HFF-Myc (cell line): ENCODE data around the gene KRT4.

Experiments
- DNase-seq: peaks from one replicate; pipeline ENCODE4 v3.0.0-alpha.2; 2011; ENCODE audit warnings: low read depth; ENCODE audit errors: extremely low read depth
- H3K4me3 ChIP-seq: replicated peaks from 2 replicates; pipeline ENCODE4 v1.5.1; 2011; ENCODE audit warnings: low read depth, mild to moderate bottlenecking, control low read depth, low read length
- CTCF ChIP-seq: IDR thresholded peaks from 2 replicates; pipeline ENCODE4 v1.5.1; 2012; ENCODE audit warnings: mild to moderate bottlenecking, low read depth, low read length, control low read depth; ENCODE audit errors: missing control alignments

KRT4 gene

GRCh38 chr12:52771505-52771904, 42.4 kb downstream of the KRT4 start:
- DNase-seq, result no peak
- TF ChIP-seq CTCF, result no peak
- H3K4me3 ChIP-seq, result no peak overlapping the region

GRCh38 chr12:52771088-52771487, 42.8 kb downstream of the KRT4 start:
- TF ChIP-seq CTCF, result no peak

DNA sequence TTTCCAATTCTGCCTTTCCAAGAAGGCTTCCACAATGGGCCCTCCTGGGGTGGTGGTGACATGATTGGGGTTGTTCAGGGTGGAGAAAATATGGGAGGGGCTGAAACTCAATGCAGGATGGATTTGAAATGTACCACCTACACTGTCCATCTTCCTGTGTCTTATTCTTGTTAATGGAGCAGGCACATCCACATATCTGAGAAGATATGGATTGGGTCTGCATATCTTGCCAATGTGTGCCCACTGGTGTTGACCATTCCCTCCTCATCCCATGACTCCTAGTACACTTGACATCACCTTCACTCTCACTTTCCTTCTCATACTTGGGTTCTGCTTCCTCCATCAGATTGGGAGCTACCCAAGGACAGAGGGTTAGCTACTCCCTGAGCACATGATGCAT, 44.0 kb downstream of the KRT4 start:
- TF ChIP-seq CTCF, result no peak
- H3K4me3 ChIP-seq, result no peak overlapping the region
- no peak for DNase-seq

More at GRCh38 chr12:52771088-52771487, 42.8 kb downstream of the KRT4 start:
- DNase-seq, result no peak
- no peak overlapping the region for H3K4me3 ChIP-seq

- TF ChIP-seq CTCF, result no peak
- no peak for DNase-seq
- no peak overlapping the region for H3K4me3 ChIP-seq
These were observed 44.6 kb downstream of the KRT4 start for GRCh38 chr12:52769354-52769753.

GRCh38 chr12:52768479-52769200, 45.3 kb downstream of the KRT4 start:
- TF ChIP-seq CTCF, result no peak
- DNase-seq, result no peak
- H3K4me3 ChIP-seq, result no peak overlapping the region

GRCh38 chr12:52767427-52767826, 46.5 kb downstream of the KRT4 start:
- no peak overlapping the region for H3K4me3 ChIP-seq
- no peak for TF ChIP-seq CTCF
- DNase-seq, result no peak

GRCh38 chr12:52767020-52767379, 46.9 kb downstream of the KRT4 start:
- no peak for DNase-seq
- H3K4me3 ChIP-seq, result no peak overlapping the region
- no peak for TF ChIP-seq CTCF
